ENCODE data around the gene NCEH1. TPM values are rescaled to one million over a fixed set of nuclear protein-coding genes. Genes with fewer than 3 reads are reported as not detected.

NCEH1 gene
- total and polyA plus RNA-seq, 2 of the 13 experiments (the other 11 are each of a cell fraction or from before 2014, with no cell fraction given), result 12.9 to 21.4 TPM

DNA sequence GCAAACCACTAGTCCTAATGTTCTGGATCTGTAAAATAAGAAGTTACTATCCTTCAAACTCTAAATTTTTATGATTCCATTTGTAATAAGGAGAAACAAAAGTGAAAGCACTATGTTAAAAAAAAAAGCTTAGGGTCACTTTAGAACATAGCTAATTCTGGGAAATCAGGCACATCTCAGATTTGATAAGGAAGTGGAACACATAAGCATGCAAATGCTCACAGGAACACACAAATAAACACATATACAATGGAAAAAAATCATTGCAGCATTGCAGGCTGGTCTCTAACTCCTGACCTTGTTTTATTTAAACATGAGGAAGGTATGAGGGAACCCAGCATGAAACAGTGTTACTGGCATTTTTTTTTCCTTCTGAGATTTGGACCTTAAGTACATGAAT lies 124.4 kb downstream of the NCEH1 start (continued):
- TF ChIP-seq, protein P1, sequence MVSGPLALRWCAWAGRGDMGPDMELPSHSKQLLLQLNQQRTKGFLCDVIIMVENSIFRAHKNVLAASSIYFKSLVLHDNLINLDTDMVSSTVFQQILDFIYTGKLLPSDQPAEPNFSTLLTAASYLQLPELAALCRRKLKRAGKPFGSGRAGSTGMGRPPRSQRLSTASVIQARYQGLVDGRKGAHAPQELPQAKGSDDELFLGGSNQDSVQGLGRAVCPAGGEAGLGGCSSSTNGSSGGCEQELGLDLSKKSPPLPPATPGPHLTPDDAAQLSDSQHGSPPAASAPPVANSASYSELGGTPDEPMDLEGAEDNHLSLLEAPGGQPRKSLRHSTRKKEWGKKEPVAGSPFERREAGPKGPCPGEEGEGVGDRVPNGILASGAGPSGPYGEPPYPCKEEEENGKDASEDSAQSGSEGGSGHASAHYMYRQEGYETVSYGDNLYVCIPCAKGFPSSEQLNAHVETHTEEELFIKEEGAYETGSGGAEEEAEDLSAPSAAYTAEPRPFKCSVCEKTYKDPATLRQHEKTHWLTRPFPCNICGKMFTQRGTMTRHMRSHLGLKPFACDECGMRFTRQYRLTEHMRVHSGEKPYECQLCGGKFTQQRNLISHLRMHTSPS (CRISPR knock-in tag; IDR thresholded peaks at IDR 0.05; ENCODE audit: low read depth), result no peak

DNA sequence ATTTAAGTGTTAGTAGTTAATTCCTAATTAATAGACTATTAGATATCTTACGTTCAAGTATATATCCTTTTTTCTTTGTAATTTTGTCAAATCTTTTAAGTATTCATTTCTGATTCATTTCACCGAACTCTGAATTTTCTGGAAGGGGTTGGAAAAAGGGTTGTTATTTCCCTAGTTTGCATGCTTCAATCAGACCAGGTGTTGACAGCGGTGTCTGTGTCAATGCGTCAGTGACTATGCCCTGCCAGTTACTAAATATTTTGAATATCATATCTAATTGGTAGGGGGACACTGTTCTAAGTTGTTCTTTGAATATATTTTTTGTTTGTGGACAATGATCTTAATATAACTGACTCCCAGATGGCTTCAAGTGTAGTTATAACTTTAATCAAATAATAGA lies 124.9 kb downstream of the NCEH1 start:
- H3K4me3 ChIP-seq (replicated peaks in 1 of 3; ENCODE audit: insufficient read depth in 1 of 3, low read depth in 2 of 3, low read length in 3 of 3), result no peak overlapping the region
- POLR2A ChIA-PET, result no interaction called here
- H3K4me2 ChIP-seq (ENCODE audit: low read depth, low read length), result no peak overlapping the region
- 92% methylated on average over 4 of the region's 4 CpGs for WGBS (ENCODE audit: low lambda C conversion rate)
- no peaks in the 10 kb centered on the region for H3K36me3 ChIP-seq (replicated peaks in 1 of 2; ENCODE audit: control insufficient read depth in 1 of 2, insufficient read depth in 2 of 2, low read length in 2 of 2)
- no peak overlapping the region for H3K9ac ChIP-seq (ENCODE audit: insufficient read depth, low read depth, low read length)
- DNase-seq (ENCODE audit: low spot score) (no peak), FAIRE-seq (no peak), ATAC-seq (no peak)
- intact Hi-C loops (cut with micrococcal nuclease; ENCODE audit: unreplicated experiment), result no loop called here
- CTCF ChIA-PET (ENCODE audit: low intra/inter-chr PET ratio, low total read pairs), result no interaction called here
- no peaks in the 10 kb centered on the region for H3K27me3 ChIP-seq (ENCODE audit: control insufficient read depth in 1 of 2, insufficient read depth in 2 of 2, low read length in 2 of 2)
- no peaks in the 10 kb centered on the region for H3K79me2 ChIP-seq (ENCODE audit: insufficient read depth, low read length)
- in situ Hi-C loops (cut with HindIII; ENCODE audit: extremely low pct_ligation_motif_present, low pct_unique_long_range_greater_than_20kb), result no loop called here
- no peaks in the 10 kb centered on the region for H3K9me3 ChIP-seq (ENCODE audit: low read length)
- no peaks in the 10 kb centered on the region for H4K20me1 ChIP-seq (ENCODE audit: insufficient read depth, low read length)
- no peak overlapping the region for H3K27ac ChIP-seq (ENCODE audit: extremely low read length, insufficient read depth, low read length)
- H3K4me1 ChIP-seq (ENCODE audit: insufficient read depth, low read length), result peaks cover 1% of the 10 kb centered on the region; the same call in 1 of the 2 replicates
- TF ChIP-seq CAMTA2 (CRISPR knock-in tag; IDR thresholded peaks at IDR 0.05; ENCODE audit: borderline replicate concordance) (no peak), NFYC (CRISPR knock-in tag; IDR thresholded peaks at IDR 0.05) (no peak), MIER2 (CRISPR knock-in tag; IDR thresholded peaks at IDR 0.05) (no peak), ZC3H4 (CRISPR knock-in tag; IDR thresholded peaks at IDR 0.05; ENCODE audit: borderline replicate concordance) (no peak), ASH2L (IDR thresholded peaks at IDR 0.05; ENCODE audit: insufficient read length, low read depth, low read length) (no peak), ZNF570 (CRISPR knock-in tag; IDR thresholded peaks at IDR 0.05; ENCODE audit: borderline replicate concordance) (no peak), NCOA2 (CRISPR knock-in tag; IDR thresholded peaks at IDR 0.05) (no peak), FOXP4 (CRISPR knock-in tag; IDR thresholded peaks at IDR 0.05) (no peak), ZNF678 (CRISPR knock-in tag; IDR thresholded peaks at IDR 0.05) (no peak), KLF15 (CRISPR knock-in tag; IDR thresholded peaks at IDR 0.05; ENCODE audit: borderline replicate concordance) (no peak)
- no TSS peak for BruUV-seq (replicated peaks)
- H2AFZ ChIP-seq (ENCODE audit: low read length), result no peak overlapping the region
